ENCODE results near the gene CAPN8. TPM values are rescaled to one million over a fixed set of nuclear protein-coding genes. Genes with fewer than 3 reads are reported as not detected.

The CAPN8 gene
- polyA plus RNA-seq, 5 donors = 0.48 to 2.2 (median 0.98) TPM

DNA sequence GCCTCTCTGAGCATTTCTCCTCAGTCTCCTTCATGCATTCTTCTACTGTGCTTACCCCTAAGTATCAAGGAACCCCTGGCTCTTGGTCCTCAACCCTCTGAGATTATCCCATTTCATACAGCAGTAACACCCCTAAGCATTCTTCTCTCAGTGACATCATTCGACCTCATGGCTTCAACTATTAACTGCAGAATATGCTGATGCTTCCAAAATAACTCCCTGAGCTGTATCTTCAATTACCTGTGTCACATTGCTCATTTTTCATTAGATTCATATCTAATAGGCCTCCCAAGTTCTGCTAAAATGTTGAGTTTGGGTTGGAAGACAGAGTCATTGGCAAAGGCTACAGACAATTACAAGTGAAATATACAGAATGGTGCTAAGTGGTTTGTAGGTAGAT is 7.5 kb downstream of the CAPN8 start:
- DNase-seq = no peak

- no peak for DNase-seq
Observed at GRCh38 chr1:223654083-223654482, 11.4 kb downstream of the CAPN8 start.

DNA sequence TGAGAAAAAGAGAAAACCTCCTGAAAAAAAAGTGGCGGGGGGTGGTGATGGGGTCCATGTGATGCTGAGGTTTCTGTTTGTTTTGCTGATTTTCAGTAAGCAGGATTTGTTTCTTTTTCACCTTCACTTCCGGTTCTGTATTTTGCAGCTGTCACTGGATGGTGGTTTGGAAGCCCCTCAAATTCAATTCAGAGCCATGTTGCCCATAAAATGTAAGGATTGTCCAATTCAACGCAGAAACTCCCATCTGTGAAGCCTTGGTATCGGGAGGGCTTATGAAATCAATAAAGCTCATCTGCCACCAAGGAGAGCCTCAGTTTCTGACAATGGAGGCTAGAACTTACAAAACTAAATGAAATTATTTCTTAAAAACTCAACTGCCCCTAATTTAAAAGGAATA is 12.1 kb downstream of the CAPN8 start:
- DNase-seq = no peak

DNA sequence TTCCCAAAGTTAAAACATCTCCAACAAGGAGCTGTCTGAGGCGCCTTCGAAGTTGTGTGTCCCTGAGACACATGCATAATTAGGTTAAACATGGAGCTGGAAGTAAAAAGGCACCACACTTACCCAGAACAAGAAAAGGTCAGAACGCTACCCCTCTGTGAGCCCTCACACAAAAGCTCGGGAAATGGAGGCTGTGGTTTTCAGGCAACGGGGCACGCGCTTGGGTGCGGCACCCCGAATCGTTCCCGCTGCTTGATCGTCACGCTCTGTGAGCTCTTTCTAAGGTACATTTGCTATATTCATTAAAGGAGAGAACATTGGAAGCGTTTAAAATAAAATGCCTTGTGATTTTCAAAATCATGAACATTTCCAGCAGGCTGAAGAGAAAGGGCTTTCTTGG is 12.5 kb downstream of the CAPN8 start:
- DNase-seq = no peak

DNA sequence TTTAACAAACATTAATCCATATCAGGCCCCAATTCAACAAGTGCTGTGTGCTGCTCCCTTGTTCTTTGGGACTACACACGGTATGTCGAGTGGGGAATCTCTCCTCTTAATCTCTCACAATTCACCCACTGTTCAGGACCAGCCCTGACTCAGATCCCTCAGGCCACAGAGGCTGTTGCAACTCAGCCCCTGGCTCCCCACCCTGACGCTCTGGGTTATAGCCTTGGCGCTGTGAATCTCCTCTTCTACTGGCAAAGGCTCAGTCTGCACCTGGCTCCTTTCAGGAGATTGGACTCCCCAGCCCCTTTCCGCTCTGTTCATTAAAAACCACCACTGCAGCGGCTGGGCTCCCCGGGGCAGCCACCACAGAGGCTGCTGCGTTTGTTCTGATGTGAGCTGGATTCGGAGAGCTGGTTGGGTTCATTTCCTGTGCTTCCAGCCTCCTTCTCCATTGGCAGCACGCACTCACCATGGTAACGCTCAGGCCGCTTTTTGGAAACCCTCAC is 13.0 kb downstream of the CAPN8 start:
- no peak for DNase-seq

DNA sequence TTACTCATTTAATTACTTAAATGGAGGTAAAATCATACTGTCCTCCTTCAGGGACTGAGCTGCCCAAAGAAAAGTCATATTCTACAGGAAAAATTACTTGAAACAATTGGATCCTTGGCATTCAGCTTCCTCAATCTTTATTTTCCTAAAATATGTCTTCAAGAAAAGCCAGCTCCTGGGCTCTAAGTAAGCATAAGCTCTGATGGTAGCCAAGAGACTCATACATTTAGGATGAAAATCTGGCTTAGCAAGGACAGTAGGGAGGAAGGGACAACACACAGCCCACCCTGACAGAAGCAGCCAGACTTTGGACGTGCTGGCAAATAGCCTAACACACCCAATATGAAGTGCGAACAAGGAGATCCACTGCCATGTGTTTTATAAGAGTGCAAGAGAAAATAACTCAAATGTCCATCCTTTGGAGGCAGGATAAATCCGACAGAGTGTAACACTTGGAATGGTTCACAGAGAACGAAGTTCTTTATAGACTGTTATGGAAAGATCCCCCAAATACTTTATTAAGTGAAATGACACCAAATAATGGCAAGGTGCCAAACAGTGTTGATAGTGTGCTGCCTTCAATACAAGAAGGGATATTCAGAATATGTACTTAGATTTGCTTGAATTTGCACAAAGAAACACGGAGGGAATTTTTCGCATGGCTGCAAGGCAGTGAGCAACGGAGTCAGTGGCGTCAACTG is 14.1 kb downstream of the CAPN8 start:
- DNase-seq = peak; percentile 56

DNA sequence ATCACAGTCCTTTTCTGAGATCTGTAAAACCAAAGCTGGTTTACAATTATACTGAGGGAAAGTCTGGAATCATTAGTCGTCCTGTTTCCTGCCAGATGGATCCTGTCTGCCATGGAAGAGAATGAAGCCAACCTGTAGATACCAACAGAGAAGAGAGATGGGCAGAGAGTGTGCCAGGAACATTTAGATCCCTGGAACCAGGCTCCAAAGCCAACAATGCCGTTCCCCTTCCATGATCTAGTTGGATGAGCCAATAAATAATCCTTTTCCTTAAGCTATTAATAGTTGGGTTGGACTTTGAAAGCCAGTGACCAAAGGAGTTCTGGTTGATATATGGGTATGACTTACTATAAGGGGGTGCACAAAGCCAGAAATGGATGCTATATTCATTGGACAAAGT is 15.0 kb downstream of the CAPN8 start:
- DNase-seq = no peak

GRCh38 chr1:223649222-223649621 is 16.3 kb downstream of the CAPN8 start:
- no peak for DNase-seq

DNA sequence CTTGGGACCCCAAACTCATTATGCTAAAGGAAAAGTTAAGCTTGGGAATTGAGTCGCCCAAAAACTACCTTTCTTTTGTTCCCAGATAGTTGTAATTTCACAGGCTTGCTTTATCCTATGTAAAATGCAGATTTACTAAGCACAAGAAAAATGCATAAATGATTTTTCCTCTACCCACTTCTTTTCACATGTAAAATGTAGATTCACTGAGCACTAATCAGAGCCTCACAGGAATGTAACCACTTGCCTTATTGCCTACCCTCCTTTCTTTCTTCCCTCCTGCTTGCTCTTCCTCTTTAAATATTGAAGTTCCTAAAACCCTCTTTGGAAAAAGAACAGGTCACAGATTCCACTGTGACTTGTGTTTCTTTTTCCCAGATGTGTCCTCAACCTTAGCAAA is 18.3 kb downstream of the CAPN8 start:
- DNase-seq = no peak

- no peak for DNase-seq
Observed at GRCh38 chr1:223645903-223646302, 19.6 kb downstream of the CAPN8 start.

- DNase-seq = no peak
Observed at GRCh38 chr1:223642237-223642636, 23.3 kb downstream of the CAPN8 start.

GRCh38 chr1:223641523-223642039 is 23.9 kb downstream of the CAPN8 start:
- DNase-seq = no peak

- no peak for DNase-seq
Observed at GRCh38 chr1:223639331-223639749, 26.2 kb downstream of the CAPN8 start.

GRCh38 chr1:223635236-223635635 is 30.3 kb downstream of the CAPN8 start:
- no peak for DNase-seq

DNA sequence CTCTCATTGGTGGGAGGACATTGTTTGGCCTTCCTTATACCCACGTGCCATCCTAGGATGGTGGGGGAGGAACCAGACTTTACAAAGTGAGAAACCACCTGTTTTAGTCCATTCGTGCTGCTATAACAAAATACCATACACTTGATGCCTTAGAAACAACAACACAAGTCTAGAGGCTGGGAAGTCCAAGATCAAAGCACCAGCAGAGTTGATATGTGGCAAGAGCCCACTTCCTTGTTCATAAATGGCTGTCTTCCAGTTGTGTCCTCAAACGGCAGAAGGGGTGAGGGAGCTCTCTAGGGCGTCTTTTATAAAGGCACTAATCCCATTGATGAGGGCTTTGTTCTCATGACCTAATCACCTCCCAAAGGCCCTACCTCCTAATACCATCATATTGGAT is 31.1 kb downstream of the CAPN8 start:
- no peak for DNase-seq

- no peak for DNase-seq
Observed at GRCh38 chr1:223631956-223632355, 33.5 kb downstream of the CAPN8 start.

DNA sequence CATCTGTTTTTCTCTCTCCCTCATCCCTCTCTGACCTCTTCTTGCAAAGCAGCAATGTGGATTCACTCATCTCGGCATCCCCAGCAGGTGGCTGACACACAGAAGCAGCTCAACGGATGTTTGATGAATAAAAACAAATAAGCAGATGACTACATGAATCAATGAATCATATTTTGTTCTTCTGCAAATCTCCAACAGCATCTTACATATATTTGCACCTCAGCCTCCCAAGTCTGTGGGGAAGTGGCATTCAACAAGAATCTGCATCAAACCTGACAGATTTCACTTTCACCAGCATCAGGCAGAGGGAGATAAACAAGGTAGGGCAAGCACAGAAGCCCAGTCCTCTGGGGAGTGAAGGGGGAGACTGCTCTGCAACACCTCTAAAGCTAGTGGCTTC is 34.0 kb downstream of the CAPN8 start:
- no peak for DNase-seq

GRCh38 chr1:223629126-223629457 is 36.4 kb downstream of the CAPN8 start:
- no peak for DNase-seq

GRCh38 chr1:223628233-223629125 is 37.0 kb downstream of the CAPN8 start:
- DNase-seq = no peak

DNA sequence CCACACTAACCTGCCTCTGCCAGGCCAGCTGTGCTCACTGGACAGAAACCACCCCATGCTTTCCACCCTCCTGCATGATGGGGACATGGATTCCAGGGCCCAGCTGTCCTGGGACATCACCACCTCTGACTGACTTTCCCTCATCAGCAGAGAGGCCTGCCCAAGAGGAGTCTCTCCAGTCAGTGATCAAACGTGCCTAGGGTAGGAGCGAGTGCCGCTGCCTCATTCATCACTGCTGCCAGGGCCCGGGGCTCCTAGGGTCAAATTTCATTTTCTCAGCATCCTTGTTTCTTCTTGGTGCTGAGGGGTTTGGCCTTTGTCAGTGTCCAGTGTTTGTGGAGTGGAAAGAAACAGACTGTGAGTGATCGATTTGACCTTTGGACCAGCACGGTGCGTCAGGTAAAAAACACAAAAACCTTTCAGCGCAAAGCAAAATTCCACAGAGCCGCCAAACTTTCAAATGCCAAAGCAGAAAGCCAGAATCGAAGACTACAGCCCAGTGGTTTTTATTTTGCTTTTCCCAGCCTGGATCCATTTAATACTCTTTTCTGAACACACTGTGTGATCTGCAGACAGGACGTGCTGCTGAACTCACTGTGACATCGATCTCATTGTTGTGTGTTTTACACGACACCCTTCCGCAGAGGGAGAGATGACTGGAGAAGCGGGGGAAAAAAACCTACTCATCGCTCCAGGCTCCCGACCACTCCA is 43.2 kb downstream of the CAPN8 start:
- no peak for DNase-seq

GRCh38 chr1:223621312-223621734 is 44.2 kb downstream of the CAPN8 start:
- DNase-seq = no peak

- no peak for DNase-seq
Observed at GRCh38 chr1:223620297-223620897, 45.1 kb downstream of the CAPN8 start.
